ENCODE data around the gene PRPF39. TPM values are rescaled to one million over a fixed set of nuclear protein-coding genes. Genes with fewer than 3 reads are reported as not detected.

Gene PRPF39
- total and polyA plus RNA-seq, 2 of the 13 experiments (the other 11 are each of a cell fraction or from before 2014, with no cell fraction given) = 44.2 to 65.0 TPM

- TF ChIP-seq ZFP36L1 (CRISPR knock-in tag; IDR thresholded peaks at IDR 0.05) = no peak
- no peak for TF ChIP-seq STAG1 (CRISPR knock-in tag; IDR thresholded peaks at IDR 0.05)
- no peak for TF ChIP-seq ZNF660 (CRISPR knock-in tag; IDR thresholded peaks at IDR 0.05; ENCODE audit: borderline replicate concordance, low read depth)
- no peak for TF ChIP-seq SOX13 (IDR thresholded peaks at IDR 0.05)
- no peak for TF ChIP-seq SOX13 (CRISPR knock-in tag; conservative IDR thresholded peaks at IDR 0.05 in 1 of 2, IDR thresholded peaks at IDR 0.05 in 1 of 2)
- TF ChIP-seq STAT5B (CRISPR knock-in tag; IDR thresholded peaks at IDR 0.05) = no peak
- 0 out of 2 replicates have a peak, but pooled peaks have one; percentile 26 for TF ChIP-seq NPAS2 (CRISPR knock-in tag; IDR thresholded peaks at IDR 0.05; ENCODE audit: borderline replicate concordance)
- TF ChIP-seq NRL (CRISPR knock-in tag; IDR thresholded peaks at IDR 0.05; ENCODE audit: borderline replicate concordance) = peak; percentile 23; the same call in 1 of the 2 replicates
- no peak for TF ChIP-seq RFXAP (CRISPR knock-in tag; IDR thresholded peaks at IDR 0.05; ENCODE audit: borderline replicate concordance)
- TF ChIP-seq MLXIP (CRISPR knock-in tag; IDR thresholded peaks at IDR 0.05; ENCODE audit: borderline replicate concordance) = no peak
- TF ChIP-seq MLX (CRISPR knock-in tag; IDR thresholded peaks at IDR 0.05) = 0 out of 2 replicates have a peak, but pooled peaks have one; percentile 26
- no peak for TF ChIP-seq NCOA2 (CRISPR knock-in tag; IDR thresholded peaks at IDR 0.05)
- no peak for TF ChIP-seq E2F2 (CRISPR knock-in tag; IDR thresholded peaks at IDR 0.05; ENCODE audit: borderline replicate concordance)
- no peak for TF ChIP-seq ELF3 (CRISPR knock-in tag; IDR thresholded peaks at IDR 0.05)
- TF ChIP-seq HMGA1 (CRISPR knock-in tag; conservative IDR thresholded peaks at IDR 0.05) = no peak
- no peak for TF ChIP-seq TEF (CRISPR knock-in tag; IDR thresholded peaks at IDR 0.05)
- no peak for TF ChIP-seq PHF5A (CRISPR knock-in tag; IDR thresholded peaks at IDR 0.05; ENCODE audit: low read depth, unreplicated experiment)
- peak; percentile 48; the same call in 1 of the 2 replicates for TF ChIP-seq KDM5A (IDR thresholded peaks at IDR 0.05; ENCODE audit: borderline replicate concordance, low read length)
- peak; percentile 81; the same call in 1 of the 2 replicates for TF ChIP-seq ZNF790 (CRISPR knock-in tag; IDR thresholded peaks at IDR 0.05; ENCODE audit: borderline replicate concordance)
- TF ChIP-seq ZNF160 (CRISPR knock-in tag; IDR thresholded peaks at IDR 0.05) = no peak
- peak; percentile 85 for TF ChIP-seq ZNF556 (CRISPR knock-in tag; IDR thresholded peaks at IDR 0.05; ENCODE audit: borderline replicate concordance)
- no peak for TF ChIP-seq HOXA9 (CRISPR knock-in tag; IDR thresholded peaks at IDR 0.05; ENCODE audit: borderline replicate concordance)
- TF ChIP-seq KDM2A (CRISPR knock-in tag; IDR thresholded peaks at IDR 0.05; ENCODE audit: borderline replicate concordance, low read depth) = peak; percentile 81; the same call in 1 of the 2 replicates
- no peak for TF ChIP-seq MTA3 (CRISPR knock-in tag; IDR thresholded peaks at IDR 0.05)
- peak; percentile 78; the same call in 1 of the 2 replicates for TF ChIP-seq MYC (CRISPR knock-in tag; IDR thresholded peaks at IDR 0.05; ENCODE audit: borderline replicate concordance)
Observed at GRCh38 chr14:45083976-45084722, at the start of gene PRPF39 (continued).

All from HepG2 (cell line).